ENCODE measurements around the gene APCDD1L. TPM values are rescaled to one million over a fixed set of nuclear protein-coding genes. Genes with fewer than 3 reads are reported as not detected.

Gene APCDD1L
- polyA plus RNA-seq (2013, experiment 1 of 2) = 0.04 TPM
- 0.03 TPM for polyA plus RNA-seq (2013, experiment 2 of 2)

GRCh38 chr20:58515233-58516212, at the start of gene APCDD1L:
APCDD1L (minus strand) TSS chr20:58515399; CDS start chr20:58514707, 692 bp downstream.
- Histone ChIP-seq H3K27ac (replicated peaks; ENCODE audit: low read length) (no peak within 1 kb of the TSS), H2BK12ac (ENCODE audit: low read length) (no peak within 1 kb of the TSS), H3K36me3 (replicated peaks in 1 of 2; ENCODE audit: control insufficient read depth in 2 of 2, insufficient read depth in 2 of 2, low read length in 2 of 2) (no peaks in the 10 kb centered on the region), H3K27me3 (ENCODE audit: control insufficient read depth in 3 of 3, insufficient read depth in 3 of 3, low read depth in 1 of 3, low read length in 3 of 3) (peaks cover 7 to 86% (median 37%) of the 10 kb centered on the region in 3 experiments), H3K79me1 (ENCODE audit: low read depth, low read length) (peaks cover 5% of the 10 kb centered on the region), H2AK5ac (ENCODE audit: low read depth, low read length) (peak within 1 kb of the TSS; percentile 17), H3K4me3 (ENCODE audit: low read length in 2 of 2) (peak within 1 kb of the TSS in 1 of 2 donors; percentile 62), H2AFZ (ENCODE audit: low read length) (no peak within 1 kb of the TSS), H3K23ac (ENCODE audit: low read depth, low read length, poor library complexity) (peak within 1 kb of the TSS; percentile 74), H3K9me3 (replicated peaks in 1 of 2; ENCODE audit: control insufficient read depth in 2 of 2, insufficient read depth in 1 of 2, low read depth in 1 of 2, low read length in 2 of 2) (peaks cover 0 to 2% of the 10 kb centered on the region in 2 donors), H3K4me1 (ENCODE audit: control insufficient read depth in 2 of 2, insufficient read depth in 1 of 2, low read depth in 1 of 2, low read length in 2 of 2) (peaks cover 0 to 4% of the 10 kb centered on the region in 2 donors), H3K9ac (ENCODE audit: low read depth, low read length, poor library complexity) (peak within 1 kb of the TSS; percentile 73), H3K4me2 (ENCODE audit: insufficient read depth, low read length, poor library complexity, severe bottlenecking) (peak within 1 kb of the TSS; percentile 77), H3K18ac (ENCODE audit: low read length) (peak within 1 kb of the TSS; percentile 38), H3K4ac (ENCODE audit: low read length) (no peak within 1 kb of the TSS), H4K8ac (ENCODE audit: low read depth, low read length) (no peak within 1 kb of the TSS), H2BK5ac (ENCODE audit: low read length) (no peak within 1 kb of the TSS), H3K14ac (ENCODE audit: low read length) (no peak within 1 kb of the TSS), H4K91ac (ENCODE audit: low read depth, low read length, poor library complexity) (no peak within 1 kb of the TSS), H2BK120ac (ENCODE audit: low read depth, low read length) (no peak within 1 kb of the TSS), H2BK15ac (ENCODE audit: low read length) (no peak within 1 kb of the TSS)
- DNase-seq (ENCODE audit: low spot score) = peak; percentile 8
- no CpG with 5 or more reads among the region's 28 CpGs for WGBS, 2 donors (ENCODE audit: extremely low coverage in 2 of 2, insufficient read length in 2 of 2, insufficient replicate concordance in 1 of 2)

- Histone ChIP-seq H3K4me1 (ENCODE audit: control insufficient read depth in 2 of 2, insufficient read depth in 1 of 2, low read depth in 1 of 2, low read length in 2 of 2) (no peaks in the 10 kb centered on the region), H3K36me3 (replicated peaks in 1 of 2; ENCODE audit: control insufficient read depth in 2 of 2, insufficient read depth in 2 of 2, low read length in 2 of 2) (no peaks in the 10 kb centered on the region), H3K9ac (ENCODE audit: low read depth, low read length, poor library complexity) (no peak overlapping the region), H3K79me1 (ENCODE audit: low read depth, low read length) (no peaks in the 10 kb centered on the region), H3K9me3 (replicated peaks in 1 of 2; ENCODE audit: control insufficient read depth in 2 of 2, insufficient read depth in 1 of 2, low read depth in 1 of 2, low read length in 2 of 2) (no peaks in the 10 kb centered on the region), H3K4ac (ENCODE audit: low read length) (no peak overlapping the region), H2AK5ac (ENCODE audit: low read depth, low read length) (no peak overlapping the region), H3K4me2 (ENCODE audit: insufficient read depth, low read length, poor library complexity, severe bottlenecking) (no peak overlapping the region), H2AFZ (ENCODE audit: low read length) (no peak overlapping the region), H4K91ac (ENCODE audit: low read depth, low read length, poor library complexity) (no peak overlapping the region), H3K23ac (ENCODE audit: low read depth, low read length, poor library complexity) (no peak overlapping the region), H2BK120ac (ENCODE audit: low read depth, low read length) (no peak overlapping the region), H4K8ac (ENCODE audit: low read depth, low read length) (no peak overlapping the region), H3K14ac (ENCODE audit: low read length) (no peak overlapping the region), H3K27me3 (ENCODE audit: control insufficient read depth in 3 of 3, insufficient read depth in 3 of 3, low read depth in 1 of 3, low read length in 3 of 3) (peaks cover 0 to 13% (median 0%) of the 10 kb centered on the region in 3 experiments), H3K27ac (replicated peaks; ENCODE audit: low read length) (no peak overlapping the region), H3K4me3 (ENCODE audit: low read length in 2 of 2) (no peak overlapping the region), H2BK15ac (ENCODE audit: low read length) (no peak overlapping the region), H3K18ac (ENCODE audit: low read length) (no peak overlapping the region), H2BK12ac (ENCODE audit: low read length) (no peak overlapping the region), H2BK5ac (ENCODE audit: low read length) (no peak overlapping the region)
- DNase-seq (ENCODE audit: low spot score) = no peak
- no CpG with 5 or more reads among the region's 7 CpGs for WGBS, 2 donors (ENCODE audit: extremely low coverage in 2 of 2, insufficient read length in 2 of 2, insufficient replicate concordance in 1 of 2)
These were observed 44.1 kb upstream of the APCDD1L start for GRCh38 chr20:58559368-58559729.

- no peak for DNase-seq (ENCODE audit: low spot score)
- WGBS, 2 donors (ENCODE audit: extremely low coverage in 2 of 2, insufficient read length in 2 of 2, insufficient replicate concordance in 1 of 2) = no CpG with 5 or more reads among the region's 19 CpGs
These were observed 43.5 kb upstream of the APCDD1L start for GRCh38 chr20:58558486-58559367.

More at GRCh38 chr20:58558486-58559367, 43.5 kb upstream of the APCDD1L start:
- no peak overlapping the region for H3K27ac ChIP-seq (replicated peaks; ENCODE audit: low read length)
- H4K8ac ChIP-seq (ENCODE audit: low read depth, low read length) = no peak overlapping the region
- H3K4me1 ChIP-seq (ENCODE audit: control insufficient read depth in 2 of 2, insufficient read depth in 1 of 2, low read depth in 1 of 2, low read length in 2 of 2) = no peaks in the 10 kb centered on the region
- H3K4me3 ChIP-seq (ENCODE audit: low read length in 2 of 2) = peak overlapping the region in 1 of 2 donors; percentile 36
- no peak overlapping the region for H4K91ac ChIP-seq (ENCODE audit: low read depth, low read length, poor library complexity)
- no peak overlapping the region for H2BK5ac ChIP-seq (ENCODE audit: low read length)
- no peak overlapping the region for H2BK15ac ChIP-seq (ENCODE audit: low read length)
- H3K4ac ChIP-seq (ENCODE audit: low read length) = no peak overlapping the region
- no peaks in the 10 kb centered on the region for H3K79me1 ChIP-seq (ENCODE audit: low read depth, low read length)
- H2AFZ ChIP-seq (ENCODE audit: low read length) = no peak overlapping the region
- no peaks in the 10 kb centered on the region for H3K9me3 ChIP-seq (replicated peaks in 1 of 2; ENCODE audit: control insufficient read depth in 2 of 2, insufficient read depth in 1 of 2, low read depth in 1 of 2, low read length in 2 of 2)
- H3K14ac ChIP-seq (ENCODE audit: low read length) = no peak overlapping the region
- H3K27me3 ChIP-seq (ENCODE audit: control insufficient read depth in 3 of 3, insufficient read depth in 3 of 3, low read depth in 1 of 3, low read length in 3 of 3) = peaks cover 0 to 18% (median 0%) of the 10 kb centered on the region in 3 experiments
- no peaks in the 10 kb centered on the region for H3K36me3 ChIP-seq (replicated peaks in 1 of 2; ENCODE audit: control insufficient read depth in 2 of 2, insufficient read depth in 2 of 2, low read length in 2 of 2)
- no peak overlapping the region for H2BK12ac ChIP-seq (ENCODE audit: low read length)
- H3K4me2 ChIP-seq (ENCODE audit: insufficient read depth, low read length, poor library complexity, severe bottlenecking) = no peak overlapping the region
- H3K23ac ChIP-seq (ENCODE audit: low read depth, low read length, poor library complexity) = no peak overlapping the region
- no peak overlapping the region for H3K18ac ChIP-seq (ENCODE audit: low read length)
- H3K9ac ChIP-seq (ENCODE audit: low read depth, low read length, poor library complexity) = no peak overlapping the region
- H2BK120ac ChIP-seq (ENCODE audit: low read depth, low read length) = no peak overlapping the region
- H2AK5ac ChIP-seq (ENCODE audit: low read depth, low read length) = no peak overlapping the region
